Smooth muscle cell (in vitro differentiated cells): ENCODE measurements around the gene GARRE1. TPM values are rescaled to one million over a fixed set of nuclear protein-coding genes. Genes with fewer than 3 reads are reported as not detected.

ENCODE experiments used
- DNase-seq: peaks from one replicate; lab custom pipeline; 2025; ENCODE audit not compliant: unreplicated experiment; lab: John Stamatoyannopoulos, UW
- H2AFZ ChIP-seq: fragments of 200-600 bp; sonication (generic); 2 replicates; pipeline ENCODE4 v1.6.0; 2016; ENCODE audit warnings: antibody characterized with exemption, low read depth, mild to moderate bottlenecking
- H3F3A ChIP-seq: fragments of 200-600 bp; sonication (generic); 2 replicates; pipeline ENCODE4 v1.6.0; 2017; ENCODE audit warnings: antibody characterized with exemption, low read depth
- H3K27ac ChIP-seq: fragments of 200-600 bp; sonication (generic); 2 replicates; pipeline ENCODE4 v1.5.1; 2016; ENCODE audit warnings: low read depth, mild to moderate bottlenecking
- H3K27me3 ChIP-seq: fragments of 200-600 bp; sonication (generic); 2 replicates; pipeline ENCODE4 v1.6.1; 2016; ENCODE audit warnings: low read depth, mild to moderate bottlenecking
- H3K36me3 ChIP-seq: fragments of 200-600 bp; sonication (generic); 2 replicates; pipeline ENCODE4 v1.5.1; 2016; ENCODE audit warnings: low read depth
- H3K4me1 ChIP-seq: fragments of 200-600 bp; sonication (generic); 2 replicates; pipeline ENCODE4 v1.5.1; 2016; ENCODE audit warnings: low read depth
- H3K4me2 ChIP-seq: fragments of 200-600 bp; sonication (generic); 2 replicates; pipeline ENCODE4 v1.6.0; 2016; ENCODE audit warnings: mild to moderate bottlenecking
- H3K4me3 ChIP-seq: fragments of 200-600 bp; sonication (generic); 2 replicates; pipeline ENCODE4 v1.5.1; 2016; ENCODE audit warnings: mild to moderate bottlenecking
- H3K79me2 ChIP-seq: fragments of 200-600 bp; sonication (generic); 2 replicates; pipeline ENCODE4 v1.6.0; 2016; ENCODE audit warnings: low read depth, mild to moderate bottlenecking
- H3K9ac ChIP-seq: fragments of 200-600 bp; sonication (generic); 2 replicates; pipeline ENCODE4 v1.6.0; 2016; ENCODE audit warnings: low read depth
- H3K9me3 ChIP-seq: fragments of 200-600 bp; sonication (generic); replicated peaks from 2 replicates; pipeline ENCODE4 v1.5.1; 2016; ENCODE audit warnings: low read depth
- H4K20me1 ChIP-seq: fragments of 200-600 bp; sonication (generic); 2 replicates; pipeline ENCODE4 v1.6.0; 2016; ENCODE audit warnings: low read depth
- CTCF ChIP-seq: fragments of 200-600 bp; sonication (generic); IDR thresholded peaks from 2 replicates; pipeline ENCODE4 v1.5.1; 2017; ENCODE audit warnings: borderline replicate concordance, mild to moderate bottlenecking, antibody characterized with exemption; ENCODE audit not compliant: insufficient read depth, poor library complexity, severe bottlenecking
- WGBS: methylation state at CpG from one replicate; pipeline ENCODE4 v1.1.7; 2016; ENCODE audit warnings: low lambda C conversion rate; 5-methylcytosine and 5-hydroxymethylcytosine counted together
- polyA plus RNA-seq: library from polyadenylated mRNA; unstranded; fragments of >200 nt; fragmentation: Nextera tagmentation; extraction: Ambion mirVana; gene quantifications from 2 replicates; pipeline ENCODE4 v1.2.1, GENCODE V29; 2016
- total RNA-seq: library from RNA; depleted of rRNA; stranded (reverse); fragments of >200 nt; gene quantifications from 2 replicates; pipeline ENCODE4 v1.2.3, GENCODE V29; 2014

The GARRE1 gene
- total and polyA plus RNA-seq, 2 experiments from 2014 or later, result 7.0 to 15.6 TPM

- H3K4me2 ChIP-seq, result no peak overlapping the region
- no peaks in the 10 kb centered on the region for H3K36me3 ChIP-seq
- no peaks in the 10 kb centered on the region for H3K27me3 ChIP-seq
- H3K4me3 ChIP-seq, result no peak overlapping the region
- H3F3A ChIP-seq, result peaks cover under 1% of the 10 kb centered on the region
- no peak overlapping the region for H3K9ac ChIP-seq
- H3K9me3 ChIP-seq, result no peaks in the 10 kb centered on the region
- no peak for TF ChIP-seq CTCF
- H3K27ac ChIP-seq, result peak overlapping the region; percentile 20
- no peak for DNase-seq
- peaks cover 9% of the 10 kb centered on the region for H3K4me1 ChIP-seq
- H2AFZ ChIP-seq, result no peak overlapping the region
- H3K79me2 ChIP-seq, result peaks cover 64% of the 10 kb centered on the region
- H4K20me1 ChIP-seq, result peaks cover 7% of the 10 kb centered on the region
- 93% methylated on average over 8 of the region's 8 CpGs for whole genome bisulfite sequencing
Measured at GRCh38 chr19:34269081-34269480, 14.7 kb downstream of the GARRE1 start.

- Histone ChIP-seq H3F3A (peaks cover 4% of the 10 kb centered on the region), H3K4me3 (no peak overlapping the region), H3K4me2 (peak overlapping the region; percentile 46), H3K4me1 (peaks cover 13% of the 10 kb centered on the region), H3K27me3 (no peaks in the 10 kb centered on the region), H3K36me3 (no peaks in the 10 kb centered on the region), H3K9ac (peak overlapping the region; percentile 7), H2AFZ (peak overlapping the region; percentile 49), H3K27ac (peak overlapping the region; percentile 90), H4K20me1 (peaks cover 5% of the 10 kb centered on the region), H3K79me2 (peaks cover 62% of the 10 kb centered on the region), H3K9me3 (no peaks in the 10 kb centered on the region)
- TF ChIP-seq CTCF, result no peak
- WGBS, result 80% methylated on average over 2 of the region's 2 CpGs
- DNase-seq, result no peak
Measured at GRCh38 chr19:34269489-34269888, 15.1 kb downstream of the GARRE1 start.

- Histone ChIP-seq H2AFZ (peak overlapping the region; percentile 49), H3K36me3 (no peaks in the 10 kb centered on the region), H3K4me3 (no peak overlapping the region), H3K79me2 (peaks cover 58% of the 10 kb centered on the region), H3K27ac (peak overlapping the region; percentile 90), H3K4me1 (peaks cover 13% of the 10 kb centered on the region), H4K20me1 (peaks cover 4% of the 10 kb centered on the region), H3K9ac (peak overlapping the region; percentile 7), H3K4me2 (peak overlapping the region; percentile 46), H3K27me3 (no peaks in the 10 kb centered on the region), H3F3A (peaks cover 7% of the 10 kb centered on the region), H3K9me3 (no peaks in the 10 kb centered on the region)
- DNase-seq, result no peak
- no peak for TF ChIP-seq CTCF
- 30% methylated on average over 5 of the region's 5 CpGs for WGBS
Measured at GRCh38 chr19:34269968-34270621, 15.7 kb downstream of the GARRE1 start.

- Histone ChIP-seq H3K9me3 (no peaks in the 10 kb centered on the region), H3K9ac (no peak overlapping the region), H3K4me2 (no peak overlapping the region), H3K27me3 (no peaks in the 10 kb centered on the region), H3K27ac (peak overlapping the region; percentile 85), H3K4me3 (no peak overlapping the region), H4K20me1 (no peaks in the 10 kb centered on the region), H3K36me3 (no peaks in the 10 kb centered on the region), H3F3A (peaks cover 12% of the 10 kb centered on the region), H3K79me2 (peaks cover 33% of the 10 kb centered on the region), H3K4me1 (peaks cover 13% of the 10 kb centered on the region), H2AFZ (no peak overlapping the region)
- no peak for TF ChIP-seq CTCF
- DNase-seq, result no peak
- WGBS, result 93% methylated on average over 4 of the region's 4 CpGs
Measured at GRCh38 chr19:34273121-34273520, 18.8 kb downstream of the GARRE1 start.
